A549 (cell line): ENCODE measurements around the gene SPSB3. TPM values are rescaled to one million over a fixed set of nuclear protein-coding genes. Genes with fewer than 3 reads are reported as not detected.
"Not testable (repeated sequence)": the region's sequence is repeated elsewhere in the genome, so short reads cannot be mapped to it uniquely, and the experiment has no call there.

Experiments used
- ATAC-seq, 2 experiments: fragments of 200-7000 bp in 1 of 2; fragments of >200 bp in 1 of 2; cut with Nextera tagmentation in 1 of 2; cut with Tn5 transposase in 1 of 2; 3 replicates each; pipeline versions ENCODE4 v1.8.0 to v1.9.1; 2018 to 2020; ENCODE audit warnings: mild to moderate bottlenecking in 1 of 2, moderate library complexity in 1 of 2
- CTCF ChIA-PET: fragments of 300-600 bp; sonication (Branson Sonifier 250); formaldehyde crosslinking; extraction: SDS; loops from one replicate; lab custom pipeline; 2021; ENCODE audit warnings: antibody characterized with exemption, inconsistent platforms; lab: Yijun Ruan, JAX
- POLR2A ChIA-PET: fragments of 350-600 bp; formaldehyde crosslinking; extraction: SDS; loops from one replicate; lab custom pipeline; 2021; ENCODE audit warnings: antibody characterized with exemption, inconsistent platforms; lab: Yijun Ruan, JAX
- DNase-seq, 2 experiments: peaks; one replicate each; pipeline versions ENCODE4 v3.0.0 to v3.0.0-alpha.2; 2011 to 2016; ENCODE audit warnings: low read depth in 1 of 2, low spot score in 1 of 2
- FAIRE-seq: peaks from 2 replicates; lab custom pipeline; 2011; peaks lifted over from hg19 to GRCh38; lab: Jason Lieb, UNC
- H3K27ac ChIP-seq, 2 experiments: fragments of >200 bp; sonication (Bioruptor Twin); formaldehyde crosslinking; 3 replicates each; pipeline ENCODE4 v1.5.1; 2016 to 2017
- H3K4me1 ChIP-seq: fragments of >200 bp; sonication (Bioruptor Twin); formaldehyde crosslinking; 3 replicates; pipeline ENCODE4 v1.6.1; 2016
- H3K4me2 ChIP-seq: fragments of >200 bp; sonication (Bioruptor Twin); formaldehyde crosslinking; 3 replicates; pipeline ENCODE4 v1.6.1; 2016
- H3K4me3 ChIP-seq: fragments of >200 bp; sonication (Bioruptor Twin); formaldehyde crosslinking; 3 replicates; pipeline ENCODE4 v1.5.1; 2016
- H3K9me3 ChIP-seq: fragments of >200 bp; sonication (Bioruptor Twin); formaldehyde crosslinking; 3 replicates; pipeline ENCODE4 v1.6.1; 2016
- CBX2 ChIP-seq: fragments of 200-600 bp; sonication (generic); IDR thresholded peaks from 2 replicates; pipeline ENCODE4 v1.6.1; 2016; ENCODE audit warnings: low read depth, mild to moderate bottlenecking, borderline replicate concordance
- CBX8 ChIP-seq: fragments of 200-600 bp; sonication (generic); IDR thresholded peaks from 2 replicates; pipeline ENCODE4 v1.6.1; 2016
- CEBPB ChIP-seq, 2 experiments: fragments of >200 bp in 1 of 2; sonication (Bioruptor Twin) in 1 of 2; formaldehyde crosslinking in 1 of 2; IDR thresholded peaks; 2 replicates each; pipeline ENCODE4 v1.6.1; 2012 to 2016
- CHD4 ChIP-seq: fragments of 200-600 bp; sonication (generic); IDR thresholded peaks from 2 replicates; pipeline ENCODE4 v1.6.1; 2016; ENCODE audit warnings: antibody characterized with exemption, mild to moderate bottlenecking, borderline replicate concordance
- ESRRA ChIP-seq: fragments of 150-350 bp; IDR thresholded peaks from 2 replicates; pipeline ENCODE4 v1.6.1; 2014; ENCODE audit warnings: mild to moderate bottlenecking, low read length, borderline replicate concordance
- FOSL2 ChIP-seq, 2 experiments: fragments of 450-650 bp in 1 of 2; fragments of >200 bp in 1 of 2; sonication (Bioruptor Twin) in 1 of 2; formaldehyde crosslinking; IDR thresholded peaks; 2 replicates each; pipeline versions ENCODE4 v1.5.0 to v1.6.1; 2016 to 2020; ENCODE audit warnings: mild to moderate bottlenecking in 1 of 2, moderate library complexity in 1 of 2
- HOXA7 ChIP-seq: fragments of 250-450 bp; sonication (Bioruptor Pico); IDR thresholded peaks from 2 replicates; pipeline ENCODE4 v1.5.0; 2020; ENCODE audit warnings: mild to moderate bottlenecking, moderate library complexity
- KDM5A ChIP-seq: fragments of 200-600 bp; sonication (generic); IDR thresholded peaks from 2 replicates; pipeline ENCODE4 v1.6.1; 2016; ENCODE audit warnings: antibody characterized with exemption, mild to moderate bottlenecking
- NPAS2 ChIP-seq: fragments of 250-450 bp; sonication (Bioruptor Pico); IDR thresholded peaks from 2 replicates; pipeline ENCODE4 v1.8.0; 2022; ENCODE audit warnings: mild to moderate bottlenecking, moderate library complexity, borderline replicate concordance
- NR3C1 ChIP-seq: fragments of >200 bp; sonication (Bioruptor Twin); formaldehyde crosslinking; IDR thresholded peaks from 3 replicates; pipeline ENCODE4 v1.6.1; 2017
- POLR2A ChIP-seq: IDR thresholded peaks from 2 replicates; pipeline ENCODE4 v1.6.1; 2012; ENCODE audit warnings: mild to moderate bottlenecking, low read length
- SREBF2 ChIP-seq: fragments of 450-650 bp; IDR thresholded peaks from 2 replicates; pipeline ENCODE4 v1.6.1; 2014; ENCODE audit warnings: mild to moderate bottlenecking, moderate library complexity
- ZNF302 ChIP-seq: fragments of 250-450 bp; sonication (Bioruptor Pico); IDR thresholded peaks from 2 replicates; pipeline ENCODE4 v1.9.0; 2021; ENCODE audit warnings: inconsistent platforms, mild to moderate bottlenecking, moderate library complexity
- ZSCAN20 ChIP-seq: fragments of 250-450 bp; sonication (Bioruptor Pico); IDR thresholded peaks from 2 replicates; pipeline ENCODE4 v1.8.0; 2022; ENCODE audit warnings: mild to moderate bottlenecking, moderate library complexity
- WGBS: methylation state at CpG from one replicate; pipeline ENCODE4 v1.1.6; 2017; ENCODE audit errors: missing lambda C conversion rate; 5-methylcytosine and 5-hydroxymethylcytosine counted together
- polyA plus RNA-seq, 4 experiments: library from polyadenylated mRNA; depleted of rRNA in 3 of 4; stranded (reverse); fragments of >200 nt; fragmentation: RNase III in 1 of 4; extraction: RNeasy Plus Mini Kit Qiagen cat#74134 plus additional on column Dnase treatment in 1 of 4; gene quantifications; 2 replicates in 3 of 4; 3 replicates in 1 of 4; pipeline ENCODE4 v1.2.3, GENCODE V29; 2011 to 2017
- TF ChIP-seq, protein P1 (sequence below): fragments of 450-650 bp; IDR thresholded peaks from 2 replicates; pipeline ENCODE4 v1.6.1; 2014; ENCODE audit warnings: antibody characterized with exemption
- TF ChIP-seq, protein P2 (sequence below): IDR thresholded peaks from 2 replicates; pipeline ENCODE4 v1.6.1; 2012
- TF ChIP-seq, protein P3 (sequence below): fragments of >200 bp; sonication (Bioruptor Twin); formaldehyde crosslinking; IDR thresholded peaks from 3 replicates; pipeline ENCODE4 v1.5.1; 2016
- TF ChIP-seq, protein P4 (sequence below): fragments of >200 bp; sonication (Bioruptor Twin); formaldehyde crosslinking; IDR thresholded peaks from 3 replicates; pipeline ENCODE4 v1.6.1; 2016

The SPSB3 gene
- polyA plus RNA-seq, 2 of the 4 experiments (the other 2 are of a cell fraction), result 9.2 to 14.6 TPM

DNA sequence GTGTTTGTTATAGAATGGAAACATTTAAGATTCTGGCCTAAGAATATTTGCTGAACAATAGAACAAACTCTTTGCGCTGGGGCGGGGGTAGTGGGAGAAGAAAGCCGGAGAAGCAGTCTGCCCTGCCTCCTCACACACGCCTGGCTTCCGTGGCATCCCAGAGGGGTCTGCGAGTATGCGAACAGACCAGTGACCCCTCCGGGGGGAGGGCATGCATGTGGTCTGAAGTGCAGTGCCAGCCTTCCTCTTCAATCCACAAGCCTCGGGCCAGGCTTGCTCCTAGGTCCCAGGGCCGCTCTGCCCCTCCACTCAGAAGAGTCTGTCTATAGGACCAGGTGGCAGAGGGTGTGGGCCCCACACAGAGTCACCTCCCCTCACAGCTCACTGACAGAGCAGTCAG, 25.3 kb upstream of the SPSB3 start:
- FAIRE-seq (no peak), ATAC-seq (no peak)
- WGBS, result 86% methylated on average over 9 of the region's 10 CpGs

DNA sequence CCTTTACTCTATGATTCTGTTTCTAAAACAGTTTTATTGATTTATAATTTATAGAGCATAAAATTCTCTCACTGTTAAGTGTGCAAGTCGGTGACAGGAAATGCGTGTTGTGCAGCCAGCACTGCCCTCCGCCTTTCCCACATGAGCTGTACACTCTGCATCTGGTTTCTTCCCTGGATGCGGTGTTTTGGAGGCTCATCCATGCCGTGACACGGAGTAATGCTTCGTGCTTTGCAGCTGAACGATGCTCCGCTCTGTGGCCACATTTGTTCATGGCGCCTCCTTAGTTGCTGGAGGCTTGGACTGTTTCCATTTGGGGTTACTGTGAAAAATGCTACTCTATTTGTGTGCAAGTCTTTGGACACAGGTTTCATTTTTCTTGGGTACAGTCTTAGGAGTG, 18.3 kb upstream of the SPSB3 start:
- TF ChIP-seq SREBF2 (no peak), KDM5A (no peak), CHD4 (no peak)
- TF ChIP-seq, protein P1, sequence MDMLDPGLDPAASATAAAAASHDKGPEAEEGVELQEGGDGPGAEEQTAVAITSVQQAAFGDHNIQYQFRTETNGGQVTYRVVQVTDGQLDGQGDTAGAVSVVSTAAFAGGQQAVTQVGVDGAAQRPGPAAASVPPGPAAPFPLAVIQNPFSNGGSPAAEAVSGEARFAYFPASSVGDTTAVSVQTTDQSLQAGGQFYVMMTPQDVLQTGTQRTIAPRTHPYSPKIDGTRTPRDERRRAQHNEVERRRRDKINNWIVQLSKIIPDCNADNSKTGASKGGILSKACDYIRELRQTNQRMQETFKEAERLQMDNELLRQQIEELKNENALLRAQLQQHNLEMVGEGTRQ, result no peak
- TF ChIP-seq, protein P2, sequence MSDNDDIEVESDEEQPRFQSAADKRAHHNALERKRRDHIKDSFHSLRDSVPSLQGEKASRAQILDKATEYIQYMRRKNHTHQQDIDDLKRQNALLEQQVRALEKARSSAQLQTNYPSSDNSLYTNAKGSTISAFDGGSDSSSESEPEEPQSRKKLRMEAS, result no peak
- TF ChIP-seq, protein P3, sequence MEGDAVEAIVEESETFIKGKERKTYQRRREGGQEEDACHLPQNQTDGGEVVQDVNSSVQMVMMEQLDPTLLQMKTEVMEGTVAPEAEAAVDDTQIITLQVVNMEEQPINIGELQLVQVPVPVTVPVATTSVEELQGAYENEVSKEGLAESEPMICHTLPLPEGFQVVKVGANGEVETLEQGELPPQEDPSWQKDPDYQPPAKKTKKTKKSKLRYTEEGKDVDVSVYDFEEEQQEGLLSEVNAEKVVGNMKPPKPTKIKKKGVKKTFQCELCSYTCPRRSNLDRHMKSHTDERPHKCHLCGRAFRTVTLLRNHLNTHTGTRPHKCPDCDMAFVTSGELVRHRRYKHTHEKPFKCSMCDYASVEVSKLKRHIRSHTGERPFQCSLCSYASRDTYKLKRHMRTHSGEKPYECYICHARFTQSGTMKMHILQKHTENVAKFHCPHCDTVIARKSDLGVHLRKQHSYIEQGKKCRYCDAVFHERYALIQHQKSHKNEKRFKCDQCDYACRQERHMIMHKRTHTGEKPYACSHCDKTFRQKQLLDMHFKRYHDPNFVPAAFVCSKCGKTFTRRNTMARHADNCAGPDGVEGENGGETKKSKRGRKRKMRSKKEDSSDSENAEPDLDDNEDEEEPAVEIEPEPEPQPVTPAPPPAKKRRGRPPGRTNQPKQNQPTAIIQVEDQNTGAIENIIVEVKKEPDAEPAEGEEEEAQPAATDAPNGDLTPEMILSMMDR, result no peak
- Histone ChIP-seq H3K4me2 (no peak overlapping the region), H3K27ac (no peak overlapping the region), H3K4me3 (no peak overlapping the region), H3K9me3 (peaks cover 21% of the 10 kb centered on the region; the same call in 2 of the 3 replicates), H3K4me1 (no peaks in the 10 kb centered on the region)
- POLR2A ChIA-PET, result no interaction called here
- CTCF ChIA-PET, result interaction anchor here (1.0 to 2.1 kb wide), 2 partner anchors 12 to 40 kb away, joined by 3 to 15 read pairs; no protein-coding TSS in a partner anchor
- FAIRE-seq (no peak), ATAC-seq (no peak), DNase-seq (no peak)
- 84% methylated on average over 10 of the region's 10 CpGs for WGBS

More for the DNA sequence above, 25.3 kb upstream of the SPSB3 start:
- Histone ChIP-seq H3K4me2 (no peak overlapping the region), H3K4me3 (no peak overlapping the region), H3K27ac (no peak overlapping the region), H3K9me3 (no peaks in the 10 kb centered on the region), H3K4me1 (peaks cover 4% of the 10 kb centered on the region; the same call in 1 of the 3 replicates)
- CTCF ChIA-PET, result interaction anchor here (1.6 kb wide), 1 partner anchor 20 kb away, joined by 4 read pairs; the partner anchor contains the start of genes FAHD1 and HAGH
- DNase-seq, result no peak
- no peak for TF ChIP-seq FOSL2 (IDR thresholded peaks at IDR 0.05)
- TF ChIP-seq FOSL2 (CRISPR knock-in tag; IDR thresholded peaks at IDR 0.05), result no peak
- TF ChIP-seq POLR2A, result no peak
- TF ChIP-seq CBX2, result no peak
- TF ChIP-seq NPAS2 (CRISPR knock-in tag), result no peak
- TF ChIP-seq, protein P4, sequence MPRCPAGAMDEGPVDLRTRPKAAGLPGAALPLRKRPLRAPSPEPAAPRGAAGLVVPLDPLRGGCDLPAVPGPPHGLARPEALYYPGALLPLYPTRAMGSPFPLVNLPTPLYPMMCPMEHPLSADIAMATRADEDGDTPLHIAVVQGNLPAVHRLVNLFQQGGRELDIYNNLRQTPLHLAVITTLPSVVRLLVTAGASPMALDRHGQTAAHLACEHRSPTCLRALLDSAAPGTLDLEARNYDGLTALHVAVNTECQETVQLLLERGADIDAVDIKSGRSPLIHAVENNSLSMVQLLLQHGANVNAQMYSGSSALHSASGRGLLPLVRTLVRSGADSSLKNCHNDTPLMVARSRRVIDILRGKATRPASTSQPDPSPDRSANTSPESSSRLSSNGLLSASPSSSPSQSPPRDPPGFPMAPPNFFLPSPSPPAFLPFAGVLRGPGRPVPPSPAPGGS, result no peak
- no peak for TF ChIP-seq ESRRA
- TF ChIP-seq ZNF302 (CRISPR knock-in tag), result no peak
- TF ChIP-seq CEBPB (IDR thresholded peaks at IDR 0.05), result no peak
- TF ChIP-seq ZSCAN20 (CRISPR knock-in tag), result no peak
- no peak for TF ChIP-seq HOXA7 (CRISPR knock-in tag)
- no peak for TF ChIP-seq CBX8
- TF ChIP-seq NR3C1, result no peak
- POLR2A ChIA-PET, result no interaction called here

DNA sequence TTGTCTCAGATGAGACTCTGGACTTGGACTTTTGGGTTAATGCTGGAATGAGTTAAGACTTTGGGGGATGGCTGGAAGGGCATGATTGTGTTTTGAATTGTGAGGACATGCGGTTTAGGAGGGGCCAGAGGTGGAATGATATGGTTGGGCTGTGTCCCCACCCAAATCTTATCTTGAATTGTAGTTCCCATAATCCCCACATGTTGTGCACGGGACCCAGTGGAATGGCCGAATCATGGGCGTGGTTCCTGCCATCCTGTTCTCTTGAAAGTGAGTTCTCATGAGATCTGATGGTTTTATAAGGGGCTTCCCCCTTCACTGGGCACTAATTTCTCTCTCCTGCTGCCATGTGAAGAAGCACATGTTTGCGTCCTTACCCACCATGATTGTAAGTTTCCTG, 16.9 kb upstream of the SPSB3 start:
- ATAC-seq, DNase-seq, H3K4me1 ChIP-seq, POLR2A ChIA-PET, H3K27ac ChIP-seq, FAIRE-seq, H3K4me2 ChIP-seq, H3K4me3 ChIP-seq: not testable (repeated sequence)
- 60% methylated on average over 5 of the region's 5 CpGs for WGBS
- CTCF ChIA-PET, result interaction anchor here (0.6 kb wide), 1 partner anchor 362 kb away, joined by 3 read pairs; no protein-coding TSS in a partner anchor
- H3K9me3 ChIP-seq, result peaks cover 21% of the 10 kb centered on the region; the same call in 2 of the 3 replicates
